ENCODE results near the gene SULT1A1. TPM values are rescaled to one million over a fixed set of nuclear protein-coding genes. Genes with fewer than 3 reads are reported as not detected.
"Not testable (repeated sequence)": the region's sequence is repeated elsewhere in the genome, so short reads cannot be mapped to it uniquely, and the experiment has no call there.

Gene SULT1A1
- total RNA-seq, 2 experiments from 2014 or later = 11.1 to 11.3 TPM

GRCh38 chr16:28604186-28604565, 5.7 kb downstream of the SULT1A1 start:
- H3K4me1 Mint-ChIP-seq = peaks cover 1% of the 10 kb centered on the region
- no peak overlapping the region for H3K4me3 Mint-ChIP-seq
- CTCF ChIA-PET = interaction anchor here (0.8 to 2.5 kb wide), 3 partner anchors 11 to 16 kb away, joined by 3 to 10 read pairs (median 3); no protein-coding TSS in a partner anchor

DNA sequence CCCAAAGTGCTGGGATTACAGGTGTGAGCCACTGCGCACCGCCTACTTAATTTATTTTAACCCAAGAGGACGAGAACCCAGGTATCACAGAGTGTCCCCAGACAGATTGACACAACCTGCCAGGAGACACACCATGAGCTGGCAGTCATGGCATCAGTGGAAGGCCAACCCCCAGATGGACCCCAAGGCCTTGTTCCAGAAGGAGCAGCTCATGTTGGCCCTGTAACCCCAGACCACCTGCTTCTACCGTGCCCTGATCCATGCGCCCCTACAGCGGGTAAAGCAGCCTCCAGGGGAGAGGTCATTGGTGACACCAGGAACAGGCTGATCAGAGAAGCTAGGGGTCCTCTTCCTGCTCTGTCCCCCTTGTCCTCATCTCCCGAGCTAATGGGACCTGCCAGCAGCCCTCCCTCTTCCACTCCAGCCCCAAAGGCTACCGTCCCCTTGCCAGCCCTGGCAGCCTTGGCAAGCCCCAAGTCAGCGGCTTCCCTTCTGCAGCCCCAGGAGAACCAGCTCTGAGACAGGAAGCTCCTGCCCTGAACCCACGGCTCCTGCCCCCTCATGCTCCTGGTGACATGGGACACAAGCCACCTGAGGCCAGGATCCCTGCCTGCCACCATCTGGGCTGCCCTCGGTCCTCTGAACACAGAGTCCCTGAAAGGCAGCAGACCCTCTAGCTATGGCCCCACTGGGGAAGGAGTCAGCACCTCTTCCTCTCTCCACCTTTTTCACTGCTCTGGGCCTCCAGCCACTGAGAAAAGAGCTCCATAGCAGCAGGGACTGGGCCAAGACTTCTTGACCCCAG, 6.3 kb downstream of the SULT1A1 start:
- Mint-ChIP-seq H3K4me3 (no peak overlapping the region), H3K9me3 (no peaks in the 10 kb centered on the region), H3K27ac (no peak overlapping the region), H3K36me3 (ENCODE audit: low read depth) (no peaks in the 10 kb centered on the region), H3K27me3 (no peaks in the 10 kb centered on the region), H3K4me1 (no peaks in the 10 kb centered on the region)
- ChIA-PET CTCF (interaction anchor here (0.6 to 2.5 kb wide), 5 partner anchors 10 to 44 kb away, joined by 3 to 10 read pairs (median 3); no protein-coding TSS in a partner anchor), POLR2A (no interaction called here)
- DNase-seq = no peak

More at GRCh38 chr16:28604186-28604565, 5.7 kb downstream of the SULT1A1 start:
- DNase-seq = no peak
- H3K27ac Mint-ChIP-seq = no peak overlapping the region
- H3K27me3 Mint-ChIP-seq = no peaks in the 10 kb centered on the region
- H3K9me3 Mint-ChIP-seq = no peaks in the 10 kb centered on the region
- POLR2A ChIA-PET = no interaction called here
- no peaks in the 10 kb centered on the region for H3K36me3 Mint-ChIP-seq (ENCODE audit: low read depth)

DNA sequence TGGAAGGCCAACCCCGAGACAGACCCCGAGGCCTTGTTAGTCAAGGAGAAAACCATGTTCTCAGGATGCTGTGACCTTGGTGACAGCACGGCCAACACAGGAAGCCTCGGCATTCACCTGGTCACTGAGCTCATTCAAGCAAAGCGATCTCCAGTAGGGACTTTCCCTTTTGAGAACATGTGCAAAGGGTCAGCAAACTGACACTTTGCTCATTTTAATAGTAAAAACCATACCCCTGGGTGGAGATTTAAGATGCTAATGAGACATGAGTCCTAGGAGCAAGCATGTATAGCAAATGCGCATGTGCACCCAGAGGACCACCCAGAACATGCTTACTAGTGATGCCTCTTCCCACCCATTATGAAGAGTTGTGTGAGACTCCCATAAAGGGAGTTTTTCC, 7.3 kb downstream of the SULT1A1 start:
- no peak for DNase-seq
- Mint-ChIP-seq H3K4me1 (peaks cover under 1% of the 10 kb centered on the region), H3K4me3 (no peak overlapping the region), H3K36me3 (ENCODE audit: low read depth) (no peaks in the 10 kb centered on the region), H3K27me3 (no peaks in the 10 kb centered on the region), H3K9me3 (no peaks in the 10 kb centered on the region), H3K27ac (no peak overlapping the region)
- ChIA-PET POLR2A (no interaction called here), CTCF (interaction anchor here (2.5 kb wide), 1 partner anchor 9 kb away, joined by 10 read pairs; no protein-coding TSS in a partner anchor)

GRCh38 chr16:28602062-28602461, 7.8 kb downstream of the SULT1A1 start:
- H3K36me3 Mint-ChIP-seq (ENCODE audit: low read depth); POLR2A ChIA-PET; H3K4me3 Mint-ChIP-seq; H3K27me3 Mint-ChIP-seq; H3K27ac Mint-ChIP-seq; DNase-seq; H3K4me1 Mint-ChIP-seq; CTCF ChIA-PET; H3K9me3 Mint-ChIP-seq: not testable (repeated sequence)

DNA sequence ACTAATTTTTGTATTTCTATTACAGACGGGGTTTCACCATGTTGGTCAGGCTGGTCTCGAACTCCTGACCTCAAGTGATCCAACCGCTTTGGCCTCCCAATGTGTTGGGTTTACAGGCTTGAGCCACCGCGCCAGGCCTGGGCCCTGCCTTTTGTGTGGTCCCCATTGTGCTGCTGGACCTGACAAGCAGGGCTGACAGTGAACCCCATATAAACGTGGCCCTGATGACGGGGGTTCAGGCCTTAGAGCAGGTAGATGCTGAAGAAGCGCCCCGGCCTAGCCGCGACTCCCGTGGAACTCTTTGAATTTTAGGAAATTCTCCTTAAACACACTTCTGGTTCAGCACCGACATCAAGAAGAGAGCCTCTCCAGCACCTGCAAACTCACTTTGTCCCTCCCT, 8.3 kb downstream of the SULT1A1 start:
- CTCF ChIA-PET; POLR2A ChIA-PET; H3K4me3 Mint-ChIP-seq; DNase-seq; H3K9me3 Mint-ChIP-seq; H3K36me3 Mint-ChIP-seq (ENCODE audit: low read depth); H3K27ac Mint-ChIP-seq; H3K27me3 Mint-ChIP-seq; H3K4me1 Mint-ChIP-seq: not testable (repeated sequence)

GRCh38 chr16:28600965-28601364, 8.9 kb downstream of the SULT1A1 start:
- H3K27ac Mint-ChIP-seq; DNase-seq; H3K27me3 Mint-ChIP-seq; H3K36me3 Mint-ChIP-seq (ENCODE audit: low read depth); H3K4me1 Mint-ChIP-seq; H3K9me3 Mint-ChIP-seq; H3K4me3 Mint-ChIP-seq; CTCF ChIA-PET; POLR2A ChIA-PET: not testable (repeated sequence)

DNA sequence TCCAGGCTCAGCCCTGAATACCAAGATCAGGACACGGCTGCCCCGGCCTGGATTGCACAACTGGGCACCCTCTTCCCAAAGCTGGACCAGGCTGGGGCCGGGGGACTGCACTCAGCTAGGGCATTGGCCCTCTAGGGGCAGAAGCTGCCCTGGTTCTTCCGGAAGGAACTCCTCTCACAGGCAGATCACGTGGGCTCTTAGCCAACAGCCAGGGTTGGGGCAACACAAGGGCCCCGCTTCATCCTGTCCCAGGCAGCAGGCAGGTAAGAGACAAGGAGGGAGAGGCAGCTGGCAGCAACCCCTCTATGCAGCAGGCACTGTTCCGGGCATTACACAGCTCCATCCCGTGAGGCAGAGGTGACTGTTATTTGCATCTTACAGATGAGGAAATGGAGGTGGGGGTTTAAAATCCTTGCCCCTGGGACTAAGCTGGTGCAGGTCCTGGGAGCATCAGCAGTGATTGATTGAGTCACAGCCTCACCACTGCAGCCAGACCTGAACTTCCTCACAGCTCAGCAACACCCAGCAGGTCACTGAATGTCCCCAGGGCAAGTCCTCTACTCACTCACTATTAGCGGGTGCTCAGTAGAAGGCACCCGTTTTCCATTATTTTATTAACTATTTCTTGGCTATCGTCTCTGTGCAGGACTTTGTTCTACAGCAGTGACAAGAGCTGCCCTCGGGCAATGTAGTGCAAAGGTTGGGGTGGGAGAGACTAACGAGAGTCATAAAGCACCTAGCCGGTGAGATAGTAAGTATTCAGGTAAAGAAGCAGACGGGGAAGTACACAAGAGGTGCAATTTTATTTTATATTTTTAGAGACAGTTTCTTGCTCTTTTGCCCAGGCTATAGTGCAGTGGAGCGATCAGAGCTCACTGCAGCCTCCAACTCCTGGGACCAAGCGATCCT, 10.2 kb downstream of the SULT1A1 start:
- H3K9me3 Mint-ChIP-seq; DNase-seq; POLR2A ChIA-PET; H3K4me1 Mint-ChIP-seq; H3K4me3 Mint-ChIP-seq; H3K27me3 Mint-ChIP-seq; CTCF ChIA-PET; H3K27ac Mint-ChIP-seq; H3K36me3 Mint-ChIP-seq (ENCODE audit: low read depth): not testable (repeated sequence)

DNA sequence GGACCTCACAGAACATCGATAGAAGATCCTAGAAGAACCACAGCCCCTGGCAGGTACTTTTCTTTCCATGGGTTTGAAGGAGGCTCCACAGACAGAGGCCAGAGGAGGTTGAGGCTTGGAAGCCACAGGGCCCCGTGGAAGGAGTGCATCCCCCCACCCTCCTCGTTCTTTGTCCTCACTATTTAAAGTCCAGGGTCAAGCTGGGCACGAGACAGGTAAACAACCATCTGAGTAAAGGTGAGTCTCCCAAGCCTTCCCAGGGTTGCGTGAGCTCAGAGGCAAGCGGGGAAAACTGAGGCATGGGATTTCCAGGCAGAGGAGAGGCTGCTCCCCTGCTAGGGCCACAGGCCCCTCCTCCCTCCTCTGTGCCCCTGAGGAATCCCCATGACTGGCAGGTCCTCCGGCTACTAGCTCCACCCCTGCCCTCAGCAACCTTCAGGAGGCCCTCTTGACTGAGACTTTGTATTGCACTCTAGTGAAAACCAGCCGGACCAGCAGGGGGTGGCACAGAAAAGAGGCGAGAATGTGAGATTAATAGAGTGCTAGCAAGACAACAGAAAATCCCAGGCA, 12.1 kb downstream of the SULT1A1 start:
- DNase-seq = no peak
- peaks cover 7% of the 10 kb centered on the region for H3K4me1 Mint-ChIP-seq
- H3K27ac Mint-ChIP-seq = peak overlapping the region; percentile 60
- H3K4me3 Mint-ChIP-seq = no peak overlapping the region
- ChIA-PET CTCF (interaction anchor here (0.5 to 1.2 kb wide), 5 partner anchors 12 to 253 kb away, joined by 3 to 4 read pairs (median 3); partner anchors contain the start of gene SULT1A1), POLR2A (no interaction called here)
- peaks cover under 1% of the 10 kb centered on the region for H3K36me3 Mint-ChIP-seq (ENCODE audit: low read depth)
- H3K9me3 Mint-ChIP-seq = no peaks in the 10 kb centered on the region
- H3K27me3 Mint-ChIP-seq = no peaks in the 10 kb centered on the region

- Mint-ChIP-seq H3K36me3 (ENCODE audit: low read depth) (peaks cover 4% of the 10 kb centered on the region), H3K9me3 (no peaks in the 10 kb centered on the region), H3K27me3 (no peaks in the 10 kb centered on the region), H3K27ac (no peak within 1 kb of the TSS), H3K4me1 (peaks cover 7% of the 10 kb centered on the region), H3K4me3 (no peak within 1 kb of the TSS)
- ChIA-PET CTCF (interaction anchor here (0.5 to 1.2 kb wide), 5 partner anchors 10 to 254 kb away, joined by 3 to 4 read pairs (median 3); no protein-coding TSS in a partner anchor), POLR2A (no interaction called here)
- no peak for DNase-seq
These were observed 12.8 kb downstream of the SULT1A1 start, which contains the start of gene SULT1A2 for GRCh38 chr16:28596840-28597691. Gene SULT1A2, minus strand, starts transcription at chr16:28597050. Its CDS starts 1,120 bp downstream, at chr16:28595930.

DNA sequence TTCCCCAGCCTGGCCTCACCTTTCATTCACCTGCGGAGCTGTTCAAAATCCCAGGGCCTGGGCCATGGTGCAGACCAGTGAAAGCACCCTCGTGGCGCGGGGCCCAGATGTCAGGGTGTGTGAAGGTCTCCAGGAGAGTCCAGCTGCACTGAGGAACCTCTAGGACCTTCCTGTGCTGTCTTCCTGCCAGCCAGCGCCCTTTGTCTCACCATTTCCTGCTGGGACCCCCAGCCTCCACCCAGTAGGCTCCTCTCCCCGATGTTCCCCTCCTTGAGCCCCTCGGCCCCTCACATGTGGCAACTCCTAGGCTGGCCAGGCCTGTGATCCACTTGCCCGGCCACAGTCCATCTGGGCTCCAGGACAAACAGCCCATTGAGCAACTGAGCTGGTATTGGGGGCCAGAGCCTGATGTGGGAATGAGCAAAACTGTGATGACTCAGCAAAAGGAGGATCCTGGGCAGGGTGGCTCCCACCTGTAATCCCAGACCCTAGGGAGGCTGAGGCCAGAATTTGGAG, 13.7 kb downstream of the SULT1A1 start:
- CTCF ChIA-PET = interaction anchor here (1.1 kb wide), 1 partner anchor 11 kb away, joined by 3 read pairs; no protein-coding TSS in a partner anchor
- Mint-ChIP-seq H3K36me3 (ENCODE audit: low read depth) (peaks cover 8% of the 10 kb centered on the region), H3K27me3 (no peaks in the 10 kb centered on the region), H3K9me3 (no peaks in the 10 kb centered on the region), H3K4me1 (peaks cover 7% of the 10 kb centered on the region), H3K4me3 (no peak overlapping the region), H3K27ac (no peak overlapping the region)
- DNase-seq = no peak
- POLR2A ChIA-PET = no interaction called here

DNA sequence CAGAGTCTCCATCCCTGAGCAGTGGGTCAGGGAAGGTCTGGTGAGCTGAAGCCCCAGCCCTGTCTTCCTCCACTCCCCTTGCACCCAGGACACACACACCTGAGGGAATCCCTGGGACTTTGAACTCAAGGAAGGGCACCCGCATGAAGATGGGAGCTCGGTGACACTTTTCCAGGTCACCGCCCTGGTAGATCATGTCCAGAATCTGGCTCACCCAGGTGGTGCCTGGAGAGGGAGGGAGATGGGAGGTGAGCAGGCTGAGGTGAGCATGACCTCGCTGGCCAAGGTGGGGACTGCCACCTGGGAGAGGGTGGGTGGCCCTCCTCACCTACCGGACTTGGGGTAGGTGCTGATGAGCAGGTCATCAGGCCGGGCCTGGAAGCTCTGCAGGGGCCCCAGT, 14.4 kb downstream of the SULT1A1 start:
- H3K36me3 Mint-ChIP-seq (ENCODE audit: low read depth) = peaks cover 13% of the 10 kb centered on the region
- H3K27me3 Mint-ChIP-seq, H3K4me3 Mint-ChIP-seq, DNase-seq, POLR2A ChIA-PET, H3K9me3 Mint-ChIP-seq, H3K4me1 Mint-ChIP-seq, H3K27ac Mint-ChIP-seq: not testable (repeated sequence)
- CTCF ChIA-PET = interaction anchor here (0.6 to 2.4 kb wide), 2 partner anchors 14 to 751 kb away, joined by 3 to 8 read pairs; partner anchors contain the start of gene SULT1A1
